DMS153 treated with DMSO at 0.1 percent for 48 hours (cell line): Measurements from ENCODE around the gene EPS8L1.

ENCODE experiments used
- DNase-seq: peaks from one replicate; lab custom pipeline; 2025; ENCODE audit not compliant: unreplicated experiment; lab: John Stamatoyannopoulos, UW

The EPS8L1 gene

DNA sequence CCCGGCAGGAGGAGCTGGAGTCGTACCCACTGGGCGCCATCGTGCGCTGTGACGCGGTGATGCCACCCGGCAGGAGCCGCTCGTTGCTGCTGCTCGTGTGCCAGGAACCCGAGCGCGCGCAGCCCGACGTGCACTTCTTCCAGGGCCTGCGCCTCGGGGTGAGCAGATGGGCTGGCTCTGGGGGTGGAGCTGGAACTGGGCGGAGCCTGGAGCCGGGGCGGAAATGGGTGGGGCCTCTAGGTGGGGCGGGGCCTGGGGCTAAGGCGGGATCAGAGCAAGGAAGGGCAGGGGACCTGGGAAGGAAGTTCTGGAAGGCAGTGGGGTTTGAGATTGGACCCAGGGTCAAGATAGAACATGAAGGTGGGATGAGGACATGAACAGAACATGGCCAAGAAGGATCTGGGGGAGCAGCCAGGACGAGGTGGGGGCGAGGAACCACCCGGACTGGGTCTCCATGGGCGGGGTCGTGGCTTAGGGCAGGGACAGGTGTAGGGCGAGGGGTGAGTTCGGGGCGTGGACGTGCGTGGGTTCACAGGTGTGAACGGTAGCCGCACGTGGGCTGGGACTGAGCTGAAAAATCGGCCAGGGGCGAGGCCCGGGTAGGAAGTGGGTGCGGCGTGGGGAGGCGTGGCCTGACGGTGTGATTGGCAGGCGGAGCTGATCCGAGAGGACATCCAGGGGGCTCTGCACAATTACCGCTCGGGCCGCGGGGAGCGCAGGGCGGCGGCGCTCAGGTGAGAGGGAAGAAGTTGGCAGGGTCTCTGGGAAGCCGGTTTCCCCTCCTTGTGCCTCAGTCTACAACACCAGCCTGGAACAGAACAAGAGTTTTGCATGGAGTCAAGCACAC lies 4.7 kb downstream of the EPS8L1 start:
- peak; percentile 76 for DNase-seq

DNA sequence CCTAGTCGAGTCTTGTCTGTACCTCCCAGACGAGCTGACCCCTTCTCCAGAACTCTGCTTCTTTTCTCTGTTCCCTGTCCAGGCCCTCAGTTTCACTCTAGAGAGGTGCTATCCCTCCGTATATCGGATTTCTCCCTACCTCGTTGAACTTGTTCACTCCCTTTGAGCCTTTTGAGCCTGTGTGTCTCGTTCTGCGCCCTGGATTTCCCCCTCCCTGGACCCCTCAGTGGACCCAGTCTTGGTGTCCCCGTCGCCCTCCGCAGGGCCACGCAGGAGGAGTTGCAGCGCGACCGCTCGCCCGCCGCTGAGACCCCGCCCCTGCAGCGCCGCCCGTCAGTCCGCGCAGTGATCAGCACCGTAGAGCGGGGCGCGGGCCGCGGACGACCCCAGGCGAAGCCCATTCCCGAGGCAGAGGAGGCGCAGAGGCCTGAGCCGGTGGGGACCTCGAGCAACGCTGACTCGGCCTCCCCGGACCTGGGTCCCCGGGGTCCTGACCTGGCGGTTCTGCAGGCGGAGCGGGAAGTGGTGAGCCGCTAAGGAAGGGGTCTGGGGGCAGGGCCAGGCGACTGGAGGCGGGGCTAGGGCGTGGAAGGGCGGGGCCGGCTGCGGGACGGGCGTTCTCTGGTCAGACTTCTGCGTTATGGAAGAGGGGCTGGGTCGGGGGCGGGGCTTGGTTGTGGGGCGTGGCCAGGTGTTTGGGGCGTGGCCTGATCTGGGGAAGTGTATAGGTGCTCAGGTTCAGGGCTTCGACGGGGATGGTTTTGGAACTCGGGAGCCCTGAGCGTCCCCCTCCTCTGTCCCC lies 5.5 kb downstream of the EPS8L1 start:
- peak; percentile 44 for DNase-seq

DNA sequence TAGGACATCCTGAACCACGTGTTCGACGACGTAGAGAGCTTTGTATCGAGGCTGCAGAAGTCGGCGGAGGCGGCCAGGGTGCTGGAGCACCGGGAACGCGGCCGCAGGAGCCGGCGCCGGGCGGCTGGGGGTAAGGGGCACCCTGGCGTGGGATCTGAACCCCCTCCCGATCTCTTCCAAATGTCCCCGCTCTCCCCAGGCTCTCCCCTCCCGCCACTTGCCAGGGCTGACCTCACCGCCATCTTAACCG lies 6.0 kb downstream of the EPS8L1 start:
- no peak for DNase-seq

DNA sequence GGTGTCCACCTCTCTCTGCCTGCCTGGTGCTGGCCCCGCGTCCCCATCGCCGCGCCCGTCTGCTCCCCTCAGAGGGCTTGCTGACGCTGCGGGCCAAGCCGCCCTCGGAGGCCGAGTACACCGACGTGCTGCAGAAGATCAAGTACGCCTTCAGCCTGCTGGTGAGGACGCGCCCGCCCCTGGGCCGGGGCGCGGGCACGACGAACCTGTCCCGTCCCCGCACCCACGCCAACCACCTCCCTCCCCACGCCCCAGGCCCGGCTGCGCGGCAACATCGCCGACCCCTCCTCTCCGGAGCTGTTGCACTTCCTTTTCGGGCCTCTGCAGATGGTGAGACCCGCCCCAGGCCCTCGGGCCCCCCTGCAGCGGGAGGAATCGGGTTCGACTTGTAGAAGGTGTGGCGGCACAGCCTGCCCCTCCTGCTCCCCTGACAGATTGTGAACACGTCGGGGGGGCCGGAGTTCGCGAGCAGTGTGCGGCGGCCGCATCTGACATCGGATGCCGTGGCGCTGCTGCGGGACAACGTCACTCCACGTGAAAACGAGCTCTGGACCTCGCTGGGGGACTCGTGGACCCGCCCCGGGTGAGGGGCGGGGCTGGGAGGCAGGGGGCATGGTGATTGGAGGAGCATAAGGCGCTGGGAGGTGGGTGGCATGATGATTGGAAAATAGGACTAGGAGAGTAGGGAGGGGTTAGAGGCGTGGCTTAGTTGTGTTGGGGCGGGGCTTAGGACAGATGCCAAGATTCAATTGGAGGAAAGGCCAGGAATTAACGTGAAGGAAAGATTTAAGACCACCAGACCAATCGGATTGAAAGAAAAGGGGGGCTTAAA lies 6.6 kb downstream of the EPS8L1 start:
- DNase-seq: no peak

DNA sequence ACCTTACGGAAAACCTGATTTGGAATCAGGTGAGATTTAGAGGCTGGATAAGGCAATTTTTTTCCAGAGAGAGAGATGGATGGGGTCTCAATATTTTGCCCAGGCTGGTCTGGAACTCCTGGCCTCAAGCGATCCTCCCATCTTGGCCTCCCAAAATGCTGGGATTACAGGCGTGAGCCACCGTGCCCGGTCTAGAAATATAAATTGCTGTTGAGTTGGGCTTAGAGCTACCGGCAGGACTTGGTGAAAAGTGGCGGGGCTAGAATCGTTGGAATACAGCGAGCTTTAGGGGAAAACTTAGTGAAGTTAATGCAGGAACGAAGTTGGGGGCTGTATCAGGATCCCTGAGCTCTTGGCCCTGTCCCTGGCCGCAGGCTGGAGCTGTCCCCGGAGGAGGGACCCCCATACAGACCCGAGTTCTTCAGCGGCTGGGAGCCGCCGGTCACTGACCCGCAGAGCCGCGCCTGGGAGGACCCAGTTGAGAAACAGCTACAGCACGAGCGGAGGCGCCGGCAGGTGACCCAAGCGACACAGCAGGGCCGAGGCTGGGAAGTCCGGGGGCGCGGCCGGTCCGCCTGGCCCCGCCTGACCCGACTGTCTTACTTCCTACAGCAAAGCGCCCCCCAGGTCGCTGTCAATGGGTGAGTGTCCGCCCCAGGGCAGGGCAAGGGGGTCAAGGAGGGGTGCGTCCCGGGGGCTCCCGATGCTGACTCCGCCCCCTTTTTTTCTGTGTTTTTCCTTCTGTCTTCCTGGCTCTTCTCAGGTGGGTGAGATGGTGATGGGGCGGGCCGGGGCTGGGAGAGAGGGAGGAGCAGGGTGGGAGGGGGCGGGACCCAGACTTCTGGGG lies 7.6 kb downstream of the EPS8L1 start:
- DNase-seq: no peak

DNA sequence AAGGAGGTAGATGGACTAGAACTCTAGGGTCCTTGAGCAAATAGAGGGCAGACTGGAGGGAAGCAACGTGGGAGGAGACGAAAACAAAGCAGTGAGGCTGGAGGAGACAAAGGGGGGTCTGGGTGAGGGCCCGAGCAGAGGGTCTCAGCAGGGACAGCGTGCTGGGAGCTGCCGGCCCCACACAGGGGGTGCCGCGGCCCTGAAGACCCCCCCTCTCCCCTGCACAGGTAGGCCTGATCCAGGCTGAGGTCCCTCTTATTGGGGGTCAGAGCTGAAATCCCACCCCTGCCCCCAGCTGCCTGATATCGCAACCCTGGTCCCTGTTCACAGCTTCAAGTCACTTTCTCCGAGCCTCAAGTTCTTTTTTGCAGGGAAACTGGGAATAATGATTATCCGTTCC lies 8.7 kb downstream of the EPS8L1 start:
- DNase-seq: no peak

DNA sequence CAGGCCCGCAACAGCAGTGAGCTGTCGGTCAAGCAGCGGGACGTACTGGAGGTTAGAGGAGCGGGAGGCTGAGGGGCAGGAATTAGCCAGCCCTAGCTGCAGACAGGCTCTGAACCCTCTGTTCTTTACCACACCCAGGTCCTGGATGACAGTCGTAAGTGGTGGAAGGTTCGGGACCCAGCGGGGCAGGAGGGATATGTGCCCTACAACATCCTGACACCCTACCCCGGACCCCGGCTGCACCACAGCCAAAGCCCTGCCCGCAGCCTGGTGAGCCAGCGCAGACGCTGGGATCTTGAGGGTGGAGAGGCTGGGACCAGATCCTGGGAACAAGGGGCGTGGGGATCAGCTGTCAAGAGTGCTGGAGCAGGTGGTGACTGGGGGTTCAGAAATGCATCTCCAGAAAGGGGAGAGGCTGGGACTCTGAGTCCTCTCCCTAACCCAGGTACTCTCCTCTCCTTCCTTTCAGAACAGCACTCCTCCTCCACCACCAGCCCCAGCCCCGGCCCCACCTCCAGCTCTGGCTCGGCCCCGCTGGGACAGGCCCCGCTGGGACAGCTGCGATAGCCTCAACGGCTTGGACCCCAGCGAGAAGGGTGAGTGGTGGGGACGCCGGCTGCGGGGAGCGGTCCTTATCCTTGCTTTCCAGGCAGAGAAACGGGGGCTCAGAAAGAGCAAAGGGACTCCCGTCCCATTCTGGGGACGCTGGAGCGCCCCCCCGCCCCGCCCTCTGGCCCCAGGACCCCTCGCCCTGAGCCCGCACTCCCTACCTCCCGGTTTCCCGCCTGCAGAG lies 10.4 kb downstream of the EPS8L1 start:
- no peak for DNase-seq

DNA sequence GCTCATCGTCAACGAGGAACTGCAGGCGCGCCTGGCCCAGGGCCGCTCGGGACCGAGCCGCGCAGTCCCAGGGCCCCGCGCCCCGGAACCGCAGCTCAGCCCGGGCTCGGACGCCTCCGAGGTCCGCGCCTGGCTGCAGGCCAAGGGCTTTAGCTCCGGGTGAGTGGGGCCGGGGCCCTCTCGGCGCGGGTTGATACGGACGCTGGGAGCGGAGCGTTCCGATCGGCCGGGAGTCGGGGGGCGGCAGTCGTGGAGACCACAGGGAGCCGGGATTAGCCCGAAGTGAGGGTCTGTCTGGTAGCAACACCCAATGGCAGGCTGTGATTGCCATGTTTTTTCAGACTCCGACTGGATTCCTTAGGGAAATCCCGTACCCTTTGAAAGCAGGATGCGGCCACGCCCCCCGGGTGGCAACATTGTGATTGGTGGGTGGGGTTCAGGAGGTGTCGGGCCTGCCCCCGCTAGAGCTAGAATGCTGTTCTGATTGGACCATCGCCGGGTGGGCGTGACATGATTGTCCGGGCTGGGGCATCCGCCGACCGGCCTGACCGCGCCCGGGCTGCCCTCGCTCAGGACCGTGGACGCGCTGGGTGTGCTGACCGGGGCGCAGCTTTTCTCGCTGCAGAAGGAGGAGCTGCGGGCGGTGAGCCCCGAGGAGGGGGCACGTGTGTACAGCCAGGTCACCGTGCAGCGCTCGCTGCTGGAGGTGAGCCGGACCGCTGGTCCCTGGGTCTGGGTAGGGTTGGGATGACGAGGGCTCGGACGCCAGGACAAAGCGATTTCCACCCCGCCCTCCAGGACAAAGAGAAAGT lies 11.3 kb downstream of the EPS8L1 start:
- DNase-seq: peak; percentile 82

DNA sequence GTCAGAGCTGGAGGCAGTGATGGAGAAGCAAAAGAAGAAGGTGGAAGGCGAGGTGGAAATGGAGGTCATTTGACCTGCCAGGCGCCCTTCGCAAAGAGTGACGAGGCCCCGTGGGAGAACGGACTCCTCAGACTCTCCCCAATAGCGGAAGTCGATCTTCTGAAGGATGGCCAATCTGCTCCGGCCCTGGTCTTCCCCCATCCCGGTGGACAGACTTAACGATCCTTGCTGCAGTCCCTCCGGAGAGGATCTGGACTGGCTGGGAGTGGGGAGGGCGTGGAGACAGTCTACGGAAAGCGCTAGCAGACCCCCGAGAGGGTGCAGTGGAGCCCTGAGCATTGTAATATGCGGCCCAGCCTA lies 11.9 kb downstream of the EPS8L1 start:
- DNase-seq: no peak

DNA sequence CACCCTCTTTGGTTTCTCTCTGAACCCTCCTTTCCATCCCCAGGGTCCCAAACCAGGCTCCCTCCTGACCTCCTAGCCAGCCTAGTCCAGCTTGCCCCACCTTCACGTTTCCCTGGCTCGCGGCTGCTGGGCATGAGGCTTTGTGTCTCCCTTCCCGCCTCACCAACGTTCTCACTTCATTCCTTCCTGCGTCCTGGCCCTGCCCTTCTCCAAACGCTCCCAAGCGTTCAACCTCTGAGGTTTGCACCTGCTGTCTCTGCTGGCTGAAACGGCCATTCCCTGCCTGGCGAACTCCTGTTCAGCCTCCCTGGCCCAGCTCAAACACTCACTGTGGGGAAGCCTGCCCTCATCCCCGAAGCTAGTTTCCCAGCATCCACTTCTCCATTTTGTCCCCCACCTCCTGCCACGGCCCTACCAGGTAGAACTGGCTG lies 12.4 kb downstream of the EPS8L1 start:
- no peak for DNase-seq

DNA sequence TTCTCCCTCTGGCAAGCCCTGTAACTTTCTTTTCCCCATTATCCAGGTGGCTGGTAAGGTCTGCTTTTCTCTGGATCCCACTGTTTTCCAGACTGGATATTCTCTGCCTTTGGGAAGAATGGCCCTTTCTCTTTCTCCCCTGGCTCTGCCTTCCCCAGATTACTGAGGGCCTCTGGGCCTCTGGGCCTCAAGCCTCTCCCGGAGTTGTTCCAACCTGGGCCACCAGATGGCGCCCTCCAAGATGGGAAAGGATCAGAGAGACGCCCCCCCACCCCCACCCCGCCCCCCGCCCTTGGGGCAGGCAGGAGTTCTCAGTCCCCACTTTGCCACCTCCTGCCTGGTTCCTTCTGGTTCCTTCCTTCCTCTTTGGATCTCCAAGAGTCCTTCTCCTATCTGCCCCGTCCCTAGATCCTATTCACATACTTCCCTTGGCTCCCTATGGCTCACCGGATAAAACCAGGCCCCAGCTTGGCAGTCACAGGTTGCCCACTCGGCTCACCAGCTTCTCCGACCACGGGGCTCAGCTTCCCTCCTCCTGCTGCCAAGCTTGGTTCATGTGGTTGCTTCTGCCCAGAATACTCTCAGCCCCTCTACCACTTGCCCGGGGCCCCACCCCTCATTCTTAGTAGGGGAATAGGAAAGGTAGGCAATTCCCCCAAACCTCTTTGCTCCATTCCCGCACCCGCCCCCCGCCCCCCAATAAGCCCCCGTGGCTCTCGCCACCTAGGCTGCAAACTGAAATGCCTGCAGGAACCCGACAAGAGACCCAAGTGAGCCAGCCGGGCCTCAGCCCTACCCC lies 13.1 kb downstream of the EPS8L1 start:
- peak; percentile 52 for DNase-seq

DNA sequence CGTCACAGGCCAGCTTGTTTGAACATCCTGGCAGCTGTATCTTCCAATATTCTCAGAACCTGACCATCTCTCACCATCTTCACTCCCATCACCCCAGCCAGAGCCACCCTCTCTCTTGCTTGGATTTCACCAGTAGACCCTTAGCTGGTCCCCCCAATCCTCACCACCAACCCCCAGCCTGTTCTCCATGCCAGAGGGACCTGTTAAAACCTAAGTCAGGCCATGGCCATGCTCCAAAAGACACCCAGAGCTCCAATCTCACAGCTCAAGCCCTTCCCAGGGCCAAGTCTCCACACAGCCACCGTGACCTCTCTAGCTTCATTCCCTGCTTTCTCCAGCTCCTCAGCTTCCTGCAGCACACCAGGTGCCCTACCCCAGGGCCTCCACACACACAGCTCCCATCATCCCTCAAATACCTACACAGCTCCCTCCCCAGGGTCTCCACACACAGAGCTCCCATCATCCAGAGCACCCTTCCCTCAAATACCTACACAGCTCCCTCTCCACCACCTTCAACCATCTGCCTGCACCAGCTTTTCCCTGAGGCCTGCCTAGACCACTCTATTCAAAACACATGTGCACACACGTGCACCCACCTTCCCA lies 13.8 kb downstream of the EPS8L1 start:
- no peak for DNase-seq

DNA sequence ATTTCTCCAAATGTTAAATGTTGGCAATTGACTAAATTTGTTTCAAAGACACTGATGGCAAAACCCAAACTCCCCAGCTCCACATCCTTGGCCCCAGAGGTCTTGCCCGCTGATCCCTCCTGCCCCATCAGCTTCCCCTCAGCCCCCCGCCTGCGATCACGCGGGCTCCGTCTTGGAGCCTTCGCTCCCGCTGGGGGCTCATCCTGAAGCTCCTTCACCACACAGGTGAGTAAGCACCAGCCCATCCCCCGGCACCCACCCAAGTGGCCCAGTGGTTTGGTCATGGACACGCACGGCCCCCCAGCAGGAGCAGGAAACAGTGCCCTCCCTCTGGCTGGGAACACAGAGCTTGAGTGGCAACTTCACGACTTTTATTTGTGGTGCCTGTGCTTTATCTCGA lies 14.9 kb downstream of the EPS8L1 start:
- no peak for DNase-seq

DNA sequence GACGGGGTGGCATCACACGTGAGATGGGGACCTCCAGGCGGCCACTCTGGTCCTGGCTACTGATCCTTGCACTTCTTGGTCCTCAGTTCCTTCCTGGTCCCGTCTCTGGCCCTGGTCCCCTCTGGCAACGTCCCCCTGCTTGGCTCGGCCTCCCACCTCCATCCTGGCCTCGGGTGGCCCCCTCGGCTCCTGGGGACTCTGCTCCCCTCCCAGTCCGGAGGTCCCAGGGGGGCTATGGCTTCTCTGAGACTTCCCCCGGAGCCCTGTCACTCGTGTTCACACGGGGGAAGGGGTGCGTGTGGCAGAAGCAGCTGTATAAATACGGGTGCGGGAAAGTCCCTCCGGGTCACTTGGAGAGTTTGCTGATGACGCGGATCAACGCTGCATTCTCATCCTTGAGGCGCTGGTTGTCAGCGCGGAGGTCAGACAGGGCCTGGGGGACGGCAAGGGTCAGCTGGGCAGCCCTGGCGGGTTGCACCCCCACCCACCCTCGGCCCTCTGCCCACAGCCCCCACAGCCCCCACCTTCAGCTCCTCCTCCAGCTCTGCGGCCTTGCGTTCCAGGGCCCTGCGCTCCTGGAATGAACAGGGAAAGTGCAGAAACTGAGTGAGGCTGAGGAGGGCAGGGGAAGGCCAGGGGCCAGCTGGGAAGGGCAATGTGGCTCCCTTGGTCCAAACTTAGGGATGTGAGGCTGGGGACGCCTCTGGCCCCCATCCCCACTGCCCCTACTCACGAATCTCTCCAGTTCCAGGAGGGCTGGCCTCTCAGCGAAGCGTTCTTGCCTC lies 15.6 kb downstream of the EPS8L1 start:
- DNase-seq: no peak

DNA sequence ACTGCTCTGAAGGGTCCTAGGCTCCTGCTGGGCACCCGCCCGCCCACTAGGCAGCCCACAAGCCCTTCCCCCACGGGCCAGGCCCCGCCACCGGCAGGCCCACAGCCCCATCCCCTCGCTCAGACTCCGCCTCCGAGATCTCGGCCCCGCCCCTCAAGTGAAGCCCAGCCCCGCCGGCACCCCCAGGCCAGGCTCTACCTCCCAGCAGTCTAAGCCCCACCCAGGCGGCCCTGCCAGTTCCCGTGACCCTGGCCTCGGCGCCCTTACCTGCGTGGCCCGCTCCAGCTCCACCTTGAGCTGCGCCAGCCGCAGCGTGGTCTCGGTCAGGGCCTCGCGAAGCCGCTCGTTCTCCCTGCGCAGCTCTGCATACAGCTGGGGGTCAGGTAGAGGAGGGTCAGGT lies 16.3 kb downstream of the EPS8L1 start:
- DNase-seq: no peak

DNA sequence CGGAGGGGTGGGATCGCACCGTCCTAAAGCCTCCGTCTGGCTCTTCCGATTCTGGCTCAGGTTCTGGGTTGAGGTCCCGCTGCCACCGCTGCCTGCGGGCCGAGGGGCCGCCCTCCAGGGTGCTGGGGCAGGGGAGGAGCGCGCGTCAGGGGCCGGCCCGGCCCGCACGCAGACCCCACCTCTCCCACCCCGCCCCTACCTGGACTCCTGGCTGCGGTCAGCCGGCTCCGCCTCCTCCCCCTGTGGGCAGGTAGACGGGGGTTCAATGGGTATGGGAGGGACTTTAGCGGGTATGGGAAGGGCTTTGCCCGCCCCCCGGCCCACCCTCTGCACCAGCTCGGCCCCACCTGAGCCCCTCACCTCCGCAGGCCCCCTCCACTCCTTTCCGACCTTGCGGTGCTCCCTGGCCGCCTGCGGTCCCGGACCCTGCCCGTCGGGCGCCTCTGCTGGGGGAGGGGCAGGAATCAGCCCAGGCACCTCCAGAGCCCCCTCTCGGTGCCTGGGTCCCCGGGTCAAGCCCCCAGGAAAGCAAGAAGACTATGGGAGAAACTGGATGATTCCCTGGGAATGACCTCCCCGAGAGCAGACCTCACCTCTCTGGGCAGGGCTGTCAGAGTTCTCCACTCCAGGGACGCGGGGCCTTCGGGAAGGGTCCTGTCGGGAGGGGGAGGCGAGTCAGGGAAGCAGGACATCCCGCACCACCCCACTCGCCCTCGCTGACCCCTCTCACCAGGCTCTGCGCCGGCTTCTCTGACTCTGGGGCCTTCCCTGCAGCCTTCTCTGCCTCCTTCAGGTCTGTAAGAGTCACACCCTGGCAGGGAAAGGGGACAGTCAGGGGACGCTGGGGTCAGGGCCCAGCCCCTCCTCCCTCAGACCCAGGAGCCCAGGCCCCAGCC lies 17.0 kb downstream of the EPS8L1 start:
- no peak for DNase-seq
